Suprapubic skin (tissue), 3 donors: Measurements from ENCODE around the gene GATAD2B.

Experiments used
- CTCF ChIP-seq, 2 donors: fragments of 200-600 bp in 1 of 2; fragments of 450-650 bp in 1 of 2; sonication (generic) in 1 of 2; IDR thresholded peaks; one replicate each; pipeline ENCODE4 v1.5.1; 2016 to 2019; ENCODE audit warnings: antibody characterized with exemption in 2 of 2, mild to moderate bottlenecking in 1 of 2, moderate library complexity in 1 of 2
- EP300 ChIP-seq: sonication (generic); formaldehyde crosslinking; IDR thresholded peaks from one replicate; pipeline ENCODE4 v1.6.1; 2017; ENCODE audit warnings: antibody characterized with exemption

GRCh38 chr1:153882296-153882912 is 40.4 kb downstream of the GATAD2B start:
- no peak for TF ChIP-seq CTCF (IDR thresholded peaks at IDR 0.05)
- TF ChIP-seq EP300: no peak
